ENCODE results near the gene LGALS12. TPM values are rescaled to one million over a fixed set of nuclear protein-coding genes. Genes with fewer than 3 reads are reported as not detected.
"Not testable (repeated sequence)": the region's sequence is repeated elsewhere in the genome, so short reads cannot be mapped to it uniquely, and the experiment has no call there.

Gene LGALS12
- total RNA-seq, 3 donors from 2014 or later (not counting 1 experiment from before 2014, with no cell fraction given) = 0.23 to 1.8 (median 0.38) TPM

- peaks cover 40% of the 10 kb centered on the region for H3K36me3 ChIP-seq (ENCODE audit: control insufficient read depth, insufficient read depth, low read length)
- peaks cover 37% of the 10 kb centered on the region for H3K4me1 ChIP-seq (ENCODE audit: control insufficient read depth, insufficient read depth, low read length)
- Mint-ChIP-seq H3K4me1 (peaks cover 59 to 72% of the 10 kb centered on the region in 2 donors), H3K4me3 (no peak overlapping the region), H3K36me3 (peaks cover 19% of the 10 kb centered on the region), H3K27ac (peak overlapping the region; percentile 81 to 85), H3K9me3 (no peaks in the 10 kb centered on the region), H3K27me3 (ENCODE audit: low read depth in 2 of 2) (no peaks in the 10 kb centered on the region)
- TF ChIP-seq CTCF (IDR thresholded peaks at IDR 0.05) = no peak
- no peaks in the 10 kb centered on the region for H3K27me3 ChIP-seq (ENCODE audit: control insufficient read depth, insufficient read depth, low read length)
- 95% methylated on average over 4 of the region's 4 CpGs for WGBS (ENCODE audit: insufficient coverage)
- DNase-seq (no peak), ATAC-seq (no peak)
- no peak overlapping the region for H3K27ac ChIP-seq (ENCODE audit: low read length)
- H3K4me3 ChIP-seq (ENCODE audit: low read length) = no peak overlapping the region
- no peaks in the 10 kb centered on the region for H3K9me3 ChIP-seq (ENCODE audit: control insufficient read depth, insufficient read depth, low read length)
- intact Hi-C loops (cut with micrococcal nuclease) = no loop called here
These were observed 42.3 kb downstream of the LGALS12 start for GRCh38 chr11:63548178-63548577.

- intact Hi-C loops (cut with micrococcal nuclease) = no loop called here
These were observed 43.5 kb downstream of the LGALS12 start for GRCh38 chr11:63549411-63549810.

GRCh38 chr11:63550156-63550700 lies 44.3 kb downstream of the LGALS12 start:
- Histone ChIP-seq H3K36me3 (ENCODE audit: control insufficient read depth, insufficient read depth, low read length) (peaks cover 22% of the 10 kb centered on the region), H3K4me1 (ENCODE audit: control insufficient read depth, insufficient read depth, low read length) (peaks cover 51% of the 10 kb centered on the region)
- H3K9me3 ChIP-seq (ENCODE audit: control insufficient read depth, insufficient read depth, low read length); H3K9me3 Mint-ChIP-seq; H3K27ac ChIP-seq (ENCODE audit: low read length); H3K27me3 ChIP-seq (ENCODE audit: control insufficient read depth, insufficient read depth, low read length); H3K4me3 ChIP-seq (ENCODE audit: low read length); DNase-seq; H3K4me3 Mint-ChIP-seq; H3K27me3 Mint-ChIP-seq (ENCODE audit: low read depth in 2 of 2); ATAC-seq: not testable (repeated sequence)
- Mint-ChIP-seq H3K36me3 (peaks cover 13% of the 10 kb centered on the region), H3K27ac (peak overlapping the region; percentile 97 to 98), H3K4me1 (peaks cover 66 to 75% of the 10 kb centered on the region in 2 donors)
- intact Hi-C loops (cut with micrococcal nuclease) = loop anchor here (5.0 kb wide), 1 partner anchor 62 kb away; the partner anchor contains the start of gene PLAAT3
- 97% methylated on average over 31 of the region's 31 CpGs for WGBS (ENCODE audit: insufficient coverage)

More at GRCh38 chr11:63549411-63549810, 43.5 kb downstream of the LGALS12 start:
- Histone ChIP-seq H3K4me3 (ENCODE audit: low read length) (no peak overlapping the region), H3K27ac (ENCODE audit: low read length) (no peak overlapping the region), H3K9me3 (ENCODE audit: control insufficient read depth, insufficient read depth, low read length) (no peaks in the 10 kb centered on the region), H3K4me1 (ENCODE audit: control insufficient read depth, insufficient read depth, low read length) (peaks cover 46% of the 10 kb centered on the region), H3K36me3 (ENCODE audit: control insufficient read depth, insufficient read depth, low read length) (peaks cover 30% of the 10 kb centered on the region), H3K27me3 (ENCODE audit: control insufficient read depth, insufficient read depth, low read length) (no peaks in the 10 kb centered on the region)
- Mint-ChIP-seq H3K4me1 (peaks cover 61 to 72% of the 10 kb centered on the region in 2 donors), H3K36me3 (peaks cover 13% of the 10 kb centered on the region), H3K27ac (peak overlapping the region; percentile 81 to 85), H3K4me3 (peak overlapping the region; percentile 52), H3K9me3 (no peaks in the 10 kb centered on the region), H3K27me3 (ENCODE audit: low read depth in 2 of 2) (no peaks in the 10 kb centered on the region)
- no peak for DNase-seq
- no peak for ATAC-seq
- TF ChIP-seq CTCF (IDR thresholded peaks at IDR 0.05) = no peak
- WGBS (ENCODE audit: insufficient coverage) = 92% methylated on average over 4 of the region's 4 CpGs

GRCh38 chr11:63551091-63551888 lies 45.4 kb downstream of the LGALS12 start:
- Mint-ChIP-seq H3K9me3 (no peaks in the 10 kb centered on the region), H3K4me3 (peak overlapping the region; percentile 85), H3K27ac (peak overlapping the region; percentile 97 to 98), H3K36me3 (peaks cover 8% of the 10 kb centered on the region), H3K4me1 (peaks cover 73 to 75% of the 10 kb centered on the region in 2 donors), H3K27me3 (ENCODE audit: low read depth in 2 of 2) (no peaks in the 10 kb centered on the region)
- 17% methylated on average over 27 of the region's 27 CpGs for WGBS (ENCODE audit: insufficient coverage)
- H3K4me3 ChIP-seq (ENCODE audit: low read length) = peak overlapping the region; percentile 47
- no peaks in the 10 kb centered on the region for H3K9me3 ChIP-seq (ENCODE audit: control insufficient read depth, insufficient read depth, low read length)
- H3K27ac ChIP-seq (ENCODE audit: low read length) = peak overlapping the region; percentile 93
- ATAC-seq (no peak), DNase-seq (peak; percentile 42 to 60)
- intact Hi-C loops (cut with micrococcal nuclease) = loop anchor here (5.0 kb wide), 1 partner anchor 61 kb away; the partner anchor contains the start of gene PLAAT3
- H3K36me3 ChIP-seq (ENCODE audit: control insufficient read depth, insufficient read depth, low read length) = peaks cover 11% of the 10 kb centered on the region
- peaks cover 48% of the 10 kb centered on the region for H3K4me1 ChIP-seq (ENCODE audit: control insufficient read depth, insufficient read depth, low read length)
- TF ChIP-seq CTCF (IDR thresholded peaks at IDR 0.05) = no peak
- H3K27me3 ChIP-seq (ENCODE audit: control insufficient read depth, insufficient read depth, low read length) = no peaks in the 10 kb centered on the region

Measured in natural killer cell (primary cell).